Measurements from ENCODE around the gene KCNMA1.

KCNMA1 gene

DNA sequence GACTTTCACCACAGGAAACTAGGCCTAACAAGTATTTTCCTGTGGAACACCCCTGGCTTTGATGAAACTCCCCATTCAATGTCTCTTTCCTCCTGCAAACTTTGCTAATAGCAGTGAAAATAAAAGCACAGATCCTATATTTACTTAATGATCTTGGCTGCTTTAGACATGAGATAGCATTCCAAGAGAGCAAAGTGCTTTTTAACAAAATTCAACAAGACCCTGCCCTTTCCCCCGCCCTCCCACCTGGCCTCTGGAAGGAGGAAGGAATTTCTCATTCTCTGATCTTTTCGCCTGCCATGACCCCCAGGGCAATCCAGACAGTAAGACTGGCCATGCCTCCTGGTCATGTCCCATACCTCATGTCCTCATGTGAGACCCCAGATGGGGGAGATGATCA lies 185.7 kb downstream of the KCNMA1 start:
- no peak overlapping the region for H3K4me3 ChIP-seq (ENCODE audit: low read length)
- DNase-seq (ENCODE audit: low read depth) = no peak
- TF ChIP-seq CTCF (conservative IDR thresholded peaks at IDR 0.05; ENCODE audit: low read depth, low read length) = no peak

GRCh38 chr10:77448226-77448625 lies 189.4 kb downstream of the KCNMA1 start:
- no peak for TF ChIP-seq CTCF (conservative IDR thresholded peaks at IDR 0.05; ENCODE audit: low read depth, low read length)
- no peak for DNase-seq (ENCODE audit: low read depth)

DNA sequence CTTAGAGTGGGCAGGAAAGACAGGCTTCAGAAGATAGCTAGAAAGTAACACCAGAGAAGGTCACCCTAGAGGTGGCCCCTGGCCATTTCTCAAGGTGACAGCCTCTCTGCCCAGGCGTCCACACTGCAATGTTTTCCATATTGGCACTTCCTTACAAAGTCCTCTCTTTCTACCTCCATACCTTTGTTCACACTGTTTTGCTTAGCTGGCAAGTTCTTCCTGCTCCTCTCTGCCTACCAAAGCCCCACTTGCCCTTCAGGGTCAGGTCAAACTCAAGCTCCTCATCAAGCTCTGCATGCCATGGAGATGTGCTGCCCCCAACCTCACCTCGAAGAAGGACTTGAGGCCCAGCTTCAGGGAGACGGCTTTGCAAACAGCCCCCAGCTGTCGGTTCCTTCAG lies 190.9 kb downstream of the KCNMA1 start:
- TF ChIP-seq CTCF (conservative IDR thresholded peaks at IDR 0.05; ENCODE audit: low read depth, low read length) = no peak
- no peak for DNase-seq (ENCODE audit: low read depth)
- H3K4me3 ChIP-seq (ENCODE audit: low read length) = no peak overlapping the region

More at GRCh38 chr10:77448226-77448625, 189.4 kb downstream of the KCNMA1 start:
- no peak overlapping the region for H3K4me3 ChIP-seq (ENCODE audit: low read length)

DNA sequence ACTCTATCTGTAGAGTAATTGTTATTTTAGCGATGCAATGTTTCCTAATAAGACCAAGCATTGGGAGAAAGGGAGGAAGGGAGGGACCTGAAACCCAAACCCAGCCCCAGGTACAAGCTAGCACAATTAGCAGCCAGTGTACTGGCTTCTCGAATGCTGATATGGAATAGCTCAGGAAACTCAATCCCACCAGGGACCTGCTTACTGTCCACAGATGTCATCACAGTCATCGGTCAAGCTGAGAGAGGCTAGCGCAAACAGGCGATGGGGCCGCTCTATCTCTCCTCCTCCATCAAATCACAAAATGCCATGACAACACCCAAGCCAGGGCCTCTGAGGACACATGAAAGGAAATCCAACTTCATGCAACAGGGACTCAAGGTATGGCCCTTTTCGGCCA lies 192.1 kb downstream of the KCNMA1 start:
- no peak for TF ChIP-seq CTCF (conservative IDR thresholded peaks at IDR 0.05; ENCODE audit: low read depth, low read length)
- DNase-seq (ENCODE audit: low read depth) = no peak
- no peak overlapping the region for H3K4me3 ChIP-seq (ENCODE audit: low read length)

GRCh38 chr10:77444041-77444440 lies 193.6 kb downstream of the KCNMA1 start:
- no peak for TF ChIP-seq CTCF (conservative IDR thresholded peaks at IDR 0.05; ENCODE audit: low read depth, low read length)
- DNase-seq (ENCODE audit: low read depth) = no peak

DNA sequence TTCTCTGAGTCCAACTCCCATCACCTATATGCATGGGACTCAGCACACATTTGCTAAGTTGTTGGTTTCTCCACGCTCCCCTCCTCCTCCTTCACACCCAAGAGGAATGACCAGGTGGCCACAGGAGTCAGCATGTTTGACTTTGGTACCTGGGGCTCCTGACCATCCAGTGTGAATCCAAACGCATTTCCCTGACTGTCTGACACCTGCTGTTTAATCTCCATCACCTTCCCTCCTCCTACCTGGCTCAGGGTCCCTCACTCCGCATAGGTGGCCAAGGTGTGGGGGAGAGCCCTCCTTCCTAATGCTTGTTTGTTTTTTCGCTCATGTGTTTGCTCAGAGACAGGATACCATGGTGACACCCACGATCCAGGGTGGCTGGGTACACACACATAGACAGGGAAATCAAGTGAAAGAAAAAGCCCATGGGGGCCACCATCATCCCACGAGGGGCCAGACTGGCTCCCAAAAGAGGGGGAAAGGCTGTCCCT lies 194.9 kb downstream of the KCNMA1 start:
- DNase-seq (ENCODE audit: low read depth) = no peak
- TF ChIP-seq CTCF (conservative IDR thresholded peaks at IDR 0.05; ENCODE audit: low read depth, low read length) = no peak
- no peak overlapping the region for H3K4me3 ChIP-seq (ENCODE audit: low read length)

More at GRCh38 chr10:77444041-77444440, 193.6 kb downstream of the KCNMA1 start:
- no peak overlapping the region for H3K4me3 ChIP-seq (ENCODE audit: low read length)

DNA sequence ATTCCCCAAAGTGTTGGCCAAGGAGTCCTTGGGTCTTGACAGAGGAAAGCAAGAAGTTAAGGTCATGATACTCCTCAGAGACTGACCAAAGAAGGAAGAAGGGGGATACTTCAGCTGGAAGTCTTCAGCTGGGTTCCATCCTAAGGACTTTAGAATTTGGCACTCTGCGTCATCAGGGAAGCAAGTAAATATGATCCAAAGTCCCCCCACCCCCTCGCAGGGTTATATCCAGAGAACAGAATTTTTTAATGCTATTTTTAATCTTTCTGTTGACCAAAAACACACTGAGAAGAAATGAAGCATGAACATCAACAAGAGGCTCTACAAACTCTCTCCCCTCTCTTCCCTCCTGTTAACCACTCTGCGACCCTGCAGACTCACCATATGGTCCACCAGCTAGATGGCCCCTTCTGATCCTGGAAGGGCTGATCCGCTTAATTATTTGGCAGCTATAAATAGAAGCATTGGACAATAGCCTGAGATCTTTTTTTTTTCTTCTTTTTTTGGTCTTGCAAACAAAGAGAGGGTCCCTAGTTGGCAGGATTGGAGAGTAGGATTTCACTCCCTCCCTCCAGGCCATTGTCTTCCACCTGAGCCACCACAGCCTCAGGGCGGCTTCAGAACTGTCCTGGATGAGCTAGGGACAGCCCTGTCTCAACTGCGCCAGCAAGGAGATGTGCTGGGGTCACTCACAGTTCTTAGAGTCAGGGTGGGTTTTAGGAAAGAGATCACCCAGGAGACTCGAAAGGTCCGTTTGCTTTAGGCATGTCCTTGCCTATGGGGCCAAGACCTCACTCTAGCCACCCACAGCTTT lies 196.0 kb downstream of the KCNMA1 start:
- no peak for TF ChIP-seq CTCF (conservative IDR thresholded peaks at IDR 0.05; ENCODE audit: low read depth, low read length)
- H3K4me3 ChIP-seq (ENCODE audit: low read length) = no peak overlapping the region
- no peak for DNase-seq (ENCODE audit: low read depth)

All from retinal pigment epithelial cell (primary cell).